Measurements from ENCODE around the gene FAM135A.
"Not testable (repeated sequence)": the region's sequence is repeated elsewhere in the genome, so short reads cannot be mapped to it uniquely, and the experiment has no call there.

Gene FAM135A

DNA sequence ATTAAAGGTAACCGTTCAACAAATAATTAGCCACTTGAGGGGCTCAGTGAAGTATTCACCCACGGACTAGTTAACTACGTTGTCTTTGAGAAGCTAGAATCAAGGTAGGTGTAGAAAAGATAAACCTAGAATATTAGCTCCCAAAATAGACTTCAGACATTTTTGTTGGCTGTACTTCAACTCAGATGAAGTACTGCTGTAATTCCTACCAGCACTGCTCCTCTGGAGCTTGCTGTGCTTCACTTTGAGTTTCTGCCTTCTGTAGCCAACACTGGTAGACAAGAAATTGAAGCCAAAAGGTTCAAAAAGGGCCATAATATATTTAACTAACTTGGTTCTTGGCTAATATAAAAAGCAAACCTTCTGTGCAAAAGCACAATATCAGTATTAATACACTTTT, 134.6 kb downstream of the FAM135A start:
- no peak for DNase-seq (ENCODE audit: low spot score)

- no peak for DNase-seq (ENCODE audit: low spot score)
Measured at GRCh38 chr6:70549327-70549726, 136.0 kb downstream of the FAM135A start.

GRCh38 chr6:70551566-70551965, 138.3 kb downstream of the FAM135A start:
- no peak for DNase-seq (ENCODE audit: low spot score)

GRCh38 chr6:70552286-70552940, 139.1 kb downstream of the FAM135A start:
- not testable (repeated sequence) for DNase-seq (ENCODE audit: low spot score)

DNA sequence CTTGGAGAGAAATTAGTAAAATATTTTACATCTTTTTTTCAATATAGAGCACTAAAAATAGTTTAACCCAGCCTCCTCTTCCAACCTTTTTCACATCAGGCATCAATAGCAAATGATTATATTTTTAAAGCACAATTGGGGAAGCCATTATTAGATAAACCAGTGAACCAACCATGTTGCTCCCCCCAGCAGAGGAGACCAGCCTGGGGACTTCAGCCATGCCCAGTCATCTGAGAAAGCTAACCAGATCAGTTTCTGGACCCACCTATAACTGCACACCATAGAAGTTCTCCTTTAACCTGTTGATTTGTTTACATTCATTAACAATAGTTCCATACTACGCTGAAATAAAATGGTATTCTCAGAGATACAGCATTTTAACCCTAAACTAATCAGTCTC, 139.7 kb downstream of the FAM135A start:
- DNase-seq (ENCODE audit: low spot score) = no peak

GRCh38 chr6:70557998-70558397, 144.7 kb downstream of the FAM135A start:
- DNase-seq (ENCODE audit: low spot score) = no peak

DNA sequence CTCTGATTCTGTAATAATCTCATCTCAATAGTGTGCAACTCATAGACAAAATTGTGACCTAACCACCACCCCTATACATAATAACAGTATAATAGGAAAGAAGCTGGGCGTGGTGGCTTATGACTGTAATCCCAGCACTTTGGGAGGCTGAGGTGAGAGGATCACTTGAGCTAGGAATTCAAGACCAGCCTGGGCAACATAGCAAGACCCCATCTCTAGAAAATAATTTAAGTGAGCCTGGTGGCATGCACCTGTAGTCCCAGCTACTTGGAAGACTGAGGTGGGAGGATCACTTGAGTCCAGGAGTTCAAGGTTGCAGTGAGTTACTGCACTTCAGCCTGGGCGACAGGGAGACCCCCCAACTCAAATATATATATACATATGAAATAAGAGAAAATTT, 149.1 kb downstream of the FAM135A start:
- not testable (repeated sequence) for DNase-seq (ENCODE audit: low spot score)

GRCh38 chr6:70563530-70563929, 150.2 kb downstream of the FAM135A start:
- DNase-seq (ENCODE audit: low spot score) = peak; percentile 28

DNA sequence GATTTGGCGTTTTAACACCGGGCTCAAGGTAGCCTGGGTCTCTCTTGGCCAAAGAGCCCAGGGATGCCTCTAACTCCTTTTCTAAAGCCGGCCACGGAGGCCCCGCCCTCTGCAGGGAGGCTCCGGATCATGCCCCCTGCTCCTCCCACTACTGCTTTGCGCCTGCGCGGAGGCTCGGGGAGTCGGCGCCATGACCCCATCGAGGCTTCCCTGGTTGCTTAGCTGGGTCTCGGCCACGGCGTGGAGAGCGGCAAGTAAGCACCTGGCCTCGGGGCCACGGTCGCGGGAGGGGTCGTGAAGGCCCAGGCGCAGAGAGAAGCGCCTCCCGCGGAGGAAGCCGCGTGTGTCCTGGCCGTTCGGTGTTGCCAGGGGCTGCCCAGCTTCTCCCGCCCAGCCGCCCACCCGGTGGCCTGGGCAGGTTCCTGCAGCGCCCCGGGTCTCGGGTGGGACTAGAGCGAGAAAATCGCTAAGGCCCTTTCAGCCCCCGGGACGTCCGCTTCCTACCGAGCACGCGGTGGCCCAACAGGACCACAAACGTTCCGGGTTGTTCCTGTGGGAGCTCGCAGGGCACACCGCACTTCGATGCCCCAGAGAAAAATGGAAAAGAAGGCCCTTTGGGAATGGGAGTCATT, 153.6 kb downstream of the FAM135A start, which contains the start of gene SDHAF4:
TSS of gene SDHAF4 (plus strand) at position 180 of the 632 bp plus-strand sequence. CDS start at position 191, 11 bp downstream.
- DNase-seq (ENCODE audit: low spot score) = peak; percentile 100

DNA sequence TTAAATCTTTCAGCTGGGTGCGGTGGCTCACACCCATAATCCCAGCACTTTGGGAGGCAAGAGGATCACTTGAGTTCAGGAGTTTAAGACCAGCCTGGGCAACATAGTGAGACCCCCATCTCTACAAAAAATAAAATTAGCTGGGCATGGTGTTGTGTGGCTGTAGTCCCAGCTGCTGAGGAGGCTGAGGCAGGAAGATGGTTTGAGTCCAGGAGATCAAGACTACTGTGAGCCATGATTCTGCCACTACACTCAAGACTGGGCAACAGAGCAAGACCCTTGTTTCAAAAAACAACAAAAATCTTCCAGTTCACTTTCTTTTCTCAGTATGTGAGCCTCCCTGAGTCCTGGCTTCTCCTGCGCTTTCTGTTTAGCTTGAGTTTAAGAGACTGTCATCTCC, 161.3 kb downstream of the FAM135A start:
- no peak for DNase-seq (ENCODE audit: low spot score)

DNA sequence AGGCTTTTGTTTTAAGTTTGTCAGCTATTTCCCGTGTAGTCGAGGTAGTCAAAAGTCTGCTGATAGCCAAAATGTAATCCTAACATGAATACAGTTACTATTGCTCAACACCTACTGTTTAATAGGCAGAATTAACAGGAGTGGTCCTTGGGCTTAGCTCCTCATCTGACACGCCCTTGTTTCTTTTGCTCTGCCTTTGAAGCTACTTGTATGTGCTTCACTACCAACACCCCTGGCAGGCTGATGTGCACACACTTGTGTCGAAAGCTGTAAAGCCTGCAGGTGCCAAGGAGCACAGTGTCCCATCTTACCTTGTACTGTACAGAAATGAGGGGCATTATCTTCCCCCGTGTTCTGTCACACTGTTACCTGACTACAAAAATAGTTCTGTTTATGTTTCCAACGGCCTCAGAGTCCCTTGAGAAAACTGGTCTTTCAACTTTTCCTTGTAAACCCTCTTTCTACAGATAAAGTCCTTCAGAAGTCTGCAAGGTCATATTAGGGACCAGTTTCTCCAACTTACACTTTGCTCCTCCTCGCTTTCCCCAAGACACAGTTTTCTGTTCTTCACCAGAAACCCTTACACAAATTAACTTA, 162.7 kb downstream of the FAM135A start:
- no peak for DNase-seq (ENCODE audit: low spot score)

GRCh38 chr6:70586114-70586513, 172.8 kb downstream of the FAM135A start:
- DNase-seq (ENCODE audit: low spot score) = no peak

GRCh38 chr6:70590400-70590799, 177.1 kb downstream of the FAM135A start:
- DNase-seq (ENCODE audit: low spot score) = no peak

GRCh38 chr6:70592391-70593117, 179.2 kb downstream of the FAM135A start:
- DNase-seq (ENCODE audit: low spot score) = no peak

DNA sequence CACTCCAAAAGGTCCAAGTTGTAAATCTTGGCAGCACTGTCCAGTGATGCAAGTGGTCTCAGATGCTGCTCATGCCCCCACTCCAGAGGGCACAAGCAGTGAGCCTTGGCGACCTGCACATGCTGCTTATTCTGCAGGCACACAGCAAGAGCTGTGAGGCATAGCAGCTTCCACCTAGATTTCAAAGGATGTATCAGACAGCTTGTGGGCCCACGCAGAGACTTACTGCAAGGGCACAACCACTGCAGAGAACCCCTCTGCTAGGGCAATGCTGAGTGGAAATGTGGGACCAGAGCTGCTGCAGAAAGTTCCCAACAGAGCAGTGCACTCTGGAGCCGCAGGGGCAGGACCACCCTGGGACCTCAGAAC, 179.8 kb downstream of the FAM135A start:
- DNase-seq (ENCODE audit: low spot score) = no peak

DNA sequence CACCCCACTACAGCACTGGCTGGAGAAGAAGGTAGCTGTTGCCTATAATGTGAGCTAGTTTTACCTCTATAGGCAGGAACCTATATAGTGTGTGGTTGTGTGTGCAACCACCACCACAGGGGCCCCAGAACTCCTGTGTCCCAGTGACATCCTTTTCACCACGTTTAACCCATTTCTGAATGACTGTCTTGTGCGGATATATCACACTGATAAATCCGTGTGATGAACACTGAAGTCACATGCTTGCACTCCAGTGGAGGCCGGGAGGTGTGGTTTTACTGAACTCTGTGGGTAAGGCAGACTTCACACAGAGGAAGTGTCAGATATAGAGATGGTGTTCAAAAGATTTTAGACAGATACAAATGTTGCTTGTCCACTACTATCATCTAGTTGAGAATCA, 185.9 kb downstream of the FAM135A start:
- no peak for DNase-seq (ENCODE audit: low spot score)

- DNase-seq (ENCODE audit: low spot score) = no peak
Measured at GRCh38 chr6:70601014-70601413, 187.7 kb downstream of the FAM135A start.

DNA sequence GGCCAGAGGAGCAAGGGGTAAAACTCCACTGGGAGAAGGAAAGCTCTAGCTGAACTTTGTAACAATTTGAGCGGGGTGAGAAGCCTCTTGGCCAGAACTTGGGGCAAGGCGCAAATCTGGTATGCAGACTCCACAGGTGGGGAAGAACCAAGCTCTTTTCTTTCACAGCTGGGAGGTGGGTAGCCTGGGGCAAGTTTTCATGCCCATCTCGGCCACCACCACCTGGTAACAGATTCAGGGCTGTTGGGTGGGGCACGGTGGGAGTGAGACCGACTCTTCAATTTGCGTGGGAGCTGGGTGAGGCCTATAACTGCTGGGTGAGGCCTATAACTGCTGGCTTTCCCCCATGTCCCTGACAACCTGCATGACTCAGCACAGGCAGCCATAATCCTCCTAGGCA, 190.9 kb downstream of the FAM135A start:
- DNase-seq (ENCODE audit: low spot score) = no peak

- DNase-seq (ENCODE audit: low spot score) = not testable (repeated sequence)
Measured at GRCh38 chr6:70607371-70607770, 194.1 kb downstream of the FAM135A start.

- DNase-seq (ENCODE audit: low spot score) = not testable (repeated sequence)
Measured at GRCh38 chr6:70609181-70609580, 195.9 kb downstream of the FAM135A start.
